HG03432 (cell line): ENCODE measurements around the gene LHFPL2.
"Not testable (repeated sequence)": the region's sequence is repeated elsewhere in the genome, so short reads cannot be mapped to it uniquely, and the experiment has no call there.

Experiments
- ATAC-seq: cut with Tn5 transposase; IDR thresholded peaks from one replicate; pipeline ENCODE4 v1.9.1; 2021; ENCODE audit warnings: mild to moderate bottlenecking, moderate library complexity; ENCODE audit not compliant: unreplicated experiment

Gene LHFPL2

DNA sequence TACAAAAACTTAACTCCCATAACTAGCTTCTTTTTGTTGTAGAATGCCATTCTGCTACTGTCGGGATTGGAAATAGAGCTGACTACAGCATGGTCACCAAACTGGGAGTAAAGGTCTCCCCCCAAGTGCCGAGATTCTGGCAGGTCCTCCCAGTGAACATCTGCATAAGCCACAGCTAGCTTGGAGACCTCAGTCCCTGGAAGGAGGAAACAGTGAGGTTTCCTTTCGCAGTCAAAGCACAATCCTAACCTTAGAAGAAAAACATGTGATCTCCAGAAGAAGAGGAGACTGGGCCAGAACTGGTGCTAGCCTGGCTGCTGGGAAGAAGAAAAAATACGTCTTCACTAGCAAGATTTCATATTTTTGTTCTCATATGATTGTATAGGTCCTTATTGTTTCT, 160.7 kb downstream of the LHFPL2 start:
- ATAC-seq: no peak

DNA sequence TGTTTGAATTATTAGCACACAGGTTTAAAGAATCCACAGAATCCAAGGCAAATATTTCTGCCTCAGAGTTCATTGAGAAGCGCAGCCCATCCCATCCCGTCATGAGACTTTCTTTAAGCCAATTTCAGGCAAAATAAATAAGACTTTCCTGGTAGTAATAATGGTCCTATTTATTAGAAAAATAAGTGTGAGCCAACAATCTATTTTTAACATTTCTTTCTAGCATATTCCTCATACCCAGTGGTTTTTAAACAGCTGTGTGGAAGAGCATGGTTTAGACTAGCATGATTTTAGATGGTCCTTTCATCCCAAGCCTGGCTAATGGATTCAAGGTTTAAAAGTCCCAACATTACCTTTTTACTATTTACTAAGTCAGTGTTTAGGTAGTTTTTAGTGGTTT, 162.4 kb downstream of the LHFPL2 start:
- ATAC-seq: no peak

DNA sequence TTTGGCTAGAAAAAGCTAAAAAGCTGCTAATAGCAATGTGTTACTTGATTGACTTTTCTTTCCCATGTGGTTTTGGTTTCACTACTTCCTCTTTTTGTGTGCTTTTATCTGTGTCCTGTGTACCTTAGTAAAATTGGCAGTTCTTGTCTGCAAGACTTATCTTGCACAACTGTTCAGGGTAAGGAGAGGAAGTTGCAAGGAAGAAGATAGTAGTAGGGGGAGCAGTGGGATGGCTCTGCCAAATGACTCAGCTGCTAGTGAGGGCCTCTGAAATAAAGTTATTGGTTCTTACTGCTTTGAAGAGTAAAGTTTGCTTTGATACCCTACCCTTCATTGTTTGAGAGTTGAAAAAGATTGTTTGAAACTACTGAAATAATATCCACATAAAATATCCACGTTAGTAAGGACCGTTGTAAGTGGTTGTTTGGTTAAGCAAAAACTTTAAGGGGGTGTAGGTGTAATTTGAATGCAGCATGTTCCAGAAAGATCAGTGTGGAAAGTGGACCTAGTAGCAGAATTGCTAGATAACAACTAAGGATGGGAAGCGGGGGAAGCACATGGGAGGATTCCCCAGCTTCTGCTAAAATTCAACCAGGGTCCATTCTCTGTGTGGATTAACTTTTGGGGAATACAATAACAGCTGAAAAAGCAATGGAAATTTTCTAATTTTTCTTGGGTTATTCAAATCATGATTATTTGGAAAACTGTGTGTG, 164.6 kb downstream of the LHFPL2 start:
- ATAC-seq: peak; percentile 89

DNA sequence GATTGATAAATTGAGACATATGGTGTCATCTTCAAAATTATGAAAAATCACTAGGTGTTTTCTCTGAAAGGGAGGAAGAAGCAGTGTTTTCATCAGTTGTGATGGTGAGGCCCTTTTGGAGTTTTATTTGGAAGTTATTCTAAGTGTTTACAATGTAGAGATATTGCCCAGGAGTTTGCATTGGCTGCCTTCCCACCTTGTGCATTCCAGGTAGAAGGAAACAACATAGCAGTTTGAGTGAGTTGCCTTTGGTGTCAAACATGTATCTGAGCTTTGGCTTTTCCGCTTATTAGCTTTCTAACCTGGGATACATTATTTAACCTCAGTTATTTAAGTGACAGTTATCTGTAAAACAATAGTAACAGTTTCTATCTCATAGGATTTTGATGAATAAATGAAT, 165.6 kb downstream of the LHFPL2 start:
- no peak for ATAC-seq

DNA sequence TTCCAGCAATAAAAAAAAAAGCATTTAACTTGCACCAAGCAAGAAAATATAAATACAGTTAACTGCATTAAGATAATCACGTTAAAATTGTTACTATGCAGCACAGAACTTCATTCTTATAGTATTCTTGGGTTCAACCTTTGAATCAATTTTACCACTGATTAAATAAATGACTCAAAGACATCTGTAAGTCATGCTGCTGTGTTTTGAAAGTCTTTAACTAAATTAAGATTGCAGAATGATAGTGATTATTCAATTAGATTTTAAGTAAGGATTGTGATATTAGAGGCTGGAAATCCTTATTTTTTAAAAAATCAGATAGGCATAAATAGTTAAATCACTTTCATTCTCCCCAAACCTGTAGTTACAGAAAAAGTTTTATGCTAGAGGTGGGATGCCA, 171.8 kb downstream of the LHFPL2 start:
- ATAC-seq: no peak

DNA sequence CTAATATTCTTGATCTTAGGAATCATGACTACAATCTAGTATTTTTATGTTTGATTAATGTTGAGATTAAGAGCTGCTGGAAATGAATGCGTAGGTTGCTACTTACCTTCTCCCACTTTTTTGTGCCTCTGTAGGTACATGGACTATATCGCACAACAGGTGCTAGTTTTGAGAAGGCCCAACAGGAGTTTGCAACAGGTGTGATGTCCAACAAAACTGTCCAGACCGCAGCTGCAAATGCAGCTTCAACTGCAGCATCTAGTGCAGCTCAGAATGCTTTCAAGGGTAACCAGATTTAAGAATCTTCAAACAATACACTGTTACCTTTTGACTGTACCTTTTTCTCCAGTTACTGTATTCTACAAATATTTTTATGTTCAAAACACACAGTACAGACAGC, 173.2 kb downstream of the LHFPL2 start:
- no peak for ATAC-seq

DNA sequence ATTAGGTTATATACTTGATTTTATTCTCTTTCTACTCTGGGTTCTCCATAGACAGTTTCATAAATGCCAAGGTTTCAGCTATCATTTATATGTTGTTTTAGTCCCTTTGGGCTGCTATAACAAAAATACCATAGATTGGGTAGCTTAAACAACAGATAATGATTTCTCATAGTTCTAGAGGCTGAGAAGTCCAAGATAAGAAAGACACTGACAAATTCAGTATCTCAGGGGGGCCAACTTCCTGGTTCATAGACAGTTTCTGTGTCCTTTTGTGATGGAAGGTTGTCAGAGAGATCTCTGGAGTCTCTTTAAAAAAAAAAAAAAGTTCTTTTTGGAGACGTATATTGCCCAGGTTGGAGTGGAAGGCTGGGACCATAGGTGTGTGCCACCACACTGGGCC, 174.8 kb downstream of the LHFPL2 start:
- no peak for ATAC-seq

DNA sequence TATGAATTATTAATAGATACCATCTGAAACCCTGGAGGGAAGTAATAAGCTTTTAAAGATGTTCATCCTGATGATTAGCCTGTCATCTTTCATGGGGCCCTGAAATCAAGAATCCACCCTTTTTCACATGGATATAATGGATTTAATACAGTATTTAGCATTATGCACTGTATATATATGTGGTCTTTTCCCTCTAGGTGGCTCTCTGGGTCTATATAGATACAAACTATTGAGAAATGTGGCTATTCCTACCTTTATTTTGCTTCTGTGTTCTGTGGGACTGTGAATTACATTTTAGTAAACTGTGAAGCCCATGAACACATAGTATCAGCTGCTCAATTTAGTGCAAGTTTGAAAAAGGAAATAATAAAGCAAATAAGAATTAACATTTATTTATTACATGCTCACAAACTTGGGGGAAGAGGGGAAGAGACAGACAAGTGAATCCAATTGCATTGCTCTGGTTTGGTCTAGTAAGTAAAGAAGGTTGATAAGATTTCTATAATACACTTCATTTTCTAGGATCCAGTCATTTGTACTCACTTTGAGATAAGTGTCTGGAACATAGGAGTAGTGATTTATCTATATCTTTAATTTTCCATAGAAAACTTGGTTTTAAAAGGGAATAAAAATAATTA, 176.0 kb downstream of the LHFPL2 start:
- no peak for ATAC-seq

DNA sequence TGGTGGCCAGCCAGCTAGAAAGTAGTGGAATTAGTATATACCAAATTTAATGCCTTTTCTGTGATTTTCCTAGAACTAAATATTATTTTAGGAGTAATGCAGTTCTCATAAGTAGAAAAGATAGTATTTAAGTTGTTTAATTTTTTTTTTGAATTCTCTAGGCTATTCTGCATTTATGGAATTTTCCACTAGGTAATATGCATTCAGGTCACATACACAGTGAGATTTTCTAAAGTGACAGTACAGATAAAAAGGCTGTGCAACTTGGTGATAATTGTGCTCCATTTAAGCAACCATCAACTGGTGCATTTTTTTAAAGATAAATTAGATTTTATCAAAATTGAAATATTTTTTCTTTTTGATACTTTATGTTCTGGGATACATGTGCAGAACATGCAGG, 176.7 kb downstream of the LHFPL2 start:
- no peak for ATAC-seq

DNA sequence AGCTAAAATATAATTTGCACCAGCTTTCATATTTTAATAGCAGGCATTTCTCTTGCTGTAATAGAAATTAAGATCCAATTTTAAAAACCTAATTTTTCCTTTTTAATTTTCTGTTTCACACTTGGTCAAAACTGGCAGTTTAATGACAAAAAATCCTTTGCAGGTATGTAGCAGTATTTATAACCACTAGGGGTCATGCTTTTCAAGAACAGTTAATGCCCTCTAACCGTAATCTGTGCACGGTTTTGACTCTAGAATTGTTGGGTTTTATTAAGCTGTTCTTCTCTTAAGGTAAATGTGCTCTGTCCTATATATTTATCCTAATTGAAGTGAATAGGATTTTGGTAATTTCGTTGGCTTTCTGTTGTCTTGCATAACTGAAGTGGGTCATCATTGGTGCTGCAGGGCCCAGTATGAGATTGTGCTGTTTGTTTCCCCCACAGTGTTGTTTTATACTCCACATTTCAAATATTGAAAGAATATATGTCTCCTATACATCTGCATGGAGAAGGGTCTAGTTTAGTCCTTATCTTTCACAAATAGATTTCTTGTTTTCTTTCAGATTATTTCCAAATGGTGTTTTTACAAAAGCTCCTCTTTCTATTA, 180.7 kb downstream of the LHFPL2 start:
- ATAC-seq: no peak

DNA sequence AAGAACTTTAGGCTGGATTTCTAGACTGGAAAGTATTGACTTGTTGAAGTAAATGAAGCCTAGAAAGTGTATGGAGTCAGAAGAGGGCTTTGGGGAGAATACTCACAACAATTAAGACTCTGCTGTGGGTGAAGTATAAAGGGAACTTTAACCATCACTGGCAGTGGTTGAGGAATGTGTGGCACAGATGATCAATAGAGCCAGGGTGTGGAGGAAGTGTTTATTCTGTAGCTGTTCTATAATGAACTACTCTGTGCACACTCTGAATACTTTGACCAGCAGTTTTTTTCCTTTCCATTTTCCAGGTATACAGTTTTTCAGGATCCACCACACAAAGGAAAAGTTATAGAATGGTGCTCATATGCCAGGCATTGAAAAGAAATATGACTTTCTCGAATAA, 181.4 kb downstream of the LHFPL2 start:
- no peak for ATAC-seq

DNA sequence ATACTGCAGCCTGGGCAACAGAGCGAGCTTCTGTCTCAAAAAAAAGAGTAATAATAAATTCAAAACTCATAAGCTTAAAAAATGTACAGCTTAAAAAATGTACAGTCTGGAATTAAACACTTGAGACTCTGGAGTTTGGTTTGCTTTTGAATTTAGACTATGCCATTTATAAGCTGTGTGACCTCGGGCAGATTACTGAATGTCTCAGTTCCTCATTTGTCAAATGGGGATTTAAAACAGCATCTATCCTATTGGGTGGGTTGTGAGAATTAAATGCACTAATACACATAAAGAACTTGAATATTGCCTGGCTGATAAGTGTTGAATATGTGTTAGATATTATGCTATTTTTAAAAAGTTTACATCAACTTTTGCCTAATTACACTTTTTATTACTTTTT, 189.7 kb downstream of the LHFPL2 start:
- ATAC-seq: no peak

DNA sequence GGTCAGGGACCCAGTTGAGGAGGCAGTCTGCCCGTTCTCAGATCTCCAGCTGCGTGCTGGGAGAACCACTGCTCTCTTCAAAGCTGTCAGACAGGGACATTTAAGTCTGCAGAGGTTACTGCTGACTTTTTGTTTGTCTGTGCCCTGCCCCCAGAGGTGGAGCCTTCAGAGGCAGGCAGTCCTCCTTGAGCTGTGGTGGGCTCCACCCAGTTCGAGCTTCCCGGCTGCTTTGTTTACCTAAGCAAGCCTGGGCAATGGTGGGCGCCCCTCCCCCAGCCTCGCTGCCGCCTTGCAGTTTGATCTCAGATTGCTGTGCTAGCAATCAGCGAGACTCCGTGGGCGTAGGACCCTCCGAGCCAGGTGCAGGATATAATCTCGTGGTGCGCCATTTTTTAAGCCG, 191.1 kb downstream of the LHFPL2 start:
- ATAC-seq: not testable (repeated sequence)

DNA sequence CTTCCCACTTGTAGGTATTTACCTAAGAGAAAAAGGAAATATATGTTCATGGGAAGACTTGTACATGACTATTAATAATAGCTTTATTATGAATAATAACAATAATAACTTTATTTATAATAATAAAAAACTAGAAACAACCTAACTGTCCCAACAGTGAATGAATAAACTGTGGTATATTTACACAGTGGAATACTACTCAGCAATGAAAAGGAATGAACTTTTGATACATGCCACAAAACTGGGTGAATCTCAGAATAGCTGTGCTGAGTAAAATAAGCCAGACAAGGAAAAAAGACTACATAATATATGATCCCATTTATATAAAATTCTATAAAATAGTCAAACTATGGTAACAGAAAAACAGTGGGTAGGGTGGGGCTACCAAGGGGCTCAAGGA, 199.5 kb downstream of the LHFPL2 start:
- no peak for ATAC-seq

DNA sequence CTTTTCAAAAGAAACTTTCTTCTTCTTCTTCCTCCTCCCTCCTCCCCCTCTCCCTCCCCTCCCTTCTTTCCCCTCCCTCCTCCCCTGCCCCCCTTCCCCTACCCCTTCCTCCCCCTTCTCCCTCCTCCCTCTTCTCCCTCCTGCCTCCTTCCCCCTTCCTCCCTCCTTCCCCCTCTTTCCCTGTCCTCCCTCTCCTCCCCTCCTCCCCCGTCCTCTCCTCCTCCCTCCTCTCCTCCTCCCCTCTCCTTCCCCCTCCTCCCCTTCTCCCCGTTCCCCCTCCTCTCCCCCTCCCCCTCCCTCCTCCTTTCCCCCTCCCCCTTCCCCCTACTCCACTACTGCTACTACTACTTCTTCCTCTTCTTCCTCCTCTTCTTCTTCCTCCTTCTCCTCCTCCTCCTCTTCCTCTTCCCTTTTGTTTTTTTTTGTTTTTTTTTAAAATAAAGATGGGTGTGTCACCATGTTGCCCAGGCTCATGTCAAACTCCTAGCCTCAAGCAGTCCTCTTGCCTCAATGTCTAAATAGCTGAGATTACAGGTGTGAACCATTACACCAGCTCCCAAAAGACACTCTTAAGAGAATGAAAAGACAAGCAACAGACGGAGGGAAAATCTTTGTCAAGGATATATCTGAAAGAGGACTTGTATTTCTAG, 200.7 kb downstream of the LHFPL2 start:
- no peak for ATAC-seq
